Endodermal cell (in vitro differentiated cells): ENCODE results near the gene CASQ2. TPM values are rescaled to one million over a fixed set of nuclear protein-coding genes. Genes with fewer than 3 reads are reported as not detected.

Experiments used
- DNase-seq: peaks from one replicate; pipeline ENCODE4 v3.0.0-alpha.2; 2017
- H3K27ac ChIP-seq: 2 replicates; pipeline ENCODE4 v1.5.1; 2013; ENCODE audit warnings: mild to moderate bottlenecking, low read depth, low read length, moderate library complexity
- H3K27me3 ChIP-seq: 2 replicates; pipeline ENCODE4 v1.6.1; 2013; ENCODE audit warnings: mild to moderate bottlenecking, low read length, moderate library complexity; ENCODE audit not compliant: insufficient read depth, control insufficient read depth, poor library complexity, severe bottlenecking
- H3K36me3 ChIP-seq: 2 replicates; pipeline ENCODE4 v1.7.0; 2013; ENCODE audit warnings: mild to moderate bottlenecking, low read length, moderate library complexity; ENCODE audit not compliant: control insufficient read depth, insufficient read depth
- H3K4me1 ChIP-seq: one replicate; pipeline ENCODE4 v1.7.0; 2013; ENCODE audit warnings: low read length; ENCODE audit not compliant: control insufficient read depth, insufficient read depth
- H3K4me3 ChIP-seq: 2 replicates; pipeline ENCODE4 v1.5.1; 2013; ENCODE audit warnings: mild to moderate bottlenecking, low read length, moderate library complexity
- H3K9ac ChIP-seq: 2 replicates; pipeline ENCODE4 v1.6.1; 2013; ENCODE audit warnings: mild to moderate bottlenecking, low read length, moderate library complexity; ENCODE audit not compliant: poor library complexity, severe bottlenecking; ENCODE audit errors: extremely low read depth
- H3K9me3 ChIP-seq: 2 replicates; pipeline ENCODE4 v1.6.1; 2013; ENCODE audit warnings: mild to moderate bottlenecking, low read length, moderate library complexity; ENCODE audit not compliant: control insufficient read depth
- H3K27ac Mint-ChIP-seq: 2 replicates; pipeline ENCODE4 v1.8.0; 2020; ENCODE audit warnings: mixed read lengths
- H3K27me3 Mint-ChIP-seq: 2 replicates; pipeline ENCODE4 v1.8.0; 2021; ENCODE audit warnings: mild to moderate bottlenecking, mixed read lengths; ENCODE audit not compliant: insufficient read depth
- H3K36me3 Mint-ChIP-seq: 2 replicates; pipeline ENCODE4 v1.8.0; 2020; ENCODE audit warnings: low read depth, mixed read lengths
- H3K4me1 Mint-ChIP-seq: 2 replicates; pipeline ENCODE4 v1.8.0; 2020; ENCODE audit warnings: mixed read lengths
- H3K4me3 Mint-ChIP-seq: 2 replicates; pipeline ENCODE4 v1.8.0; 2020; ENCODE audit warnings: mild to moderate bottlenecking, moderate library complexity, mixed read lengths
- H3K9me3 Mint-ChIP-seq: 2 replicates; pipeline ENCODE4 v1.8.0; 2020; ENCODE audit warnings: mild to moderate bottlenecking, mixed read lengths
- CTCF ChIP-seq: fragments of 200-600 bp; sonication (generic); conservative IDR thresholded peaks from 2 replicates; pipeline ENCODE4 v1.5.0; 2021; ENCODE audit warnings: antibody characterized with exemption, mild to moderate bottlenecking
- WGBS, 2 experiments: methylation state at CpG; one replicate each; pipeline versions ENCODE4 v1.1.5 to v1.1.7; 2013; ENCODE audit warnings: missing lambda C conversion rate in 2 of 2, mixed read lengths in 1 of 2; ENCODE audit not compliant: insufficient coverage in 1 of 2, insufficient read length in 1 of 2; 5-methylcytosine and 5-hydroxymethylcytosine counted together
- total RNA-seq, 2 donors: library from RNA; stranded (reverse); fragmentation: NEBNext Ultra II Directional in 1 of 2; extraction: Animal tissue kit (Norgen Biotek cat#: 25700) in 1 of 2; gene quantifications; 2 replicates in 1 of 2; 3 replicates in 1 of 2; pipeline ENCODE4 v1.2.1, GENCODE V29; 2021

The CASQ2 gene
- total RNA-seq, 2 donors from 2014 or later, result not detected

GRCh38 chr1:115705963-115706362 lies 62.6 kb downstream of the CASQ2 start:
- no peak for TF ChIP-seq CTCF
- DNase-seq, result no peak
- H3K27ac ChIP-seq, result no peak overlapping the region
- no peak overlapping the region for H3K4me3 ChIP-seq
- Mint-ChIP-seq H3K4me1 (peaks cover 18% of the 10 kb centered on the region), H3K36me3 (no peaks in the 10 kb centered on the region), H3K27me3 (no peaks in the 10 kb centered on the region), H3K27ac (no peak overlapping the region), H3K4me3 (no peak overlapping the region), H3K9me3 (no peaks in the 10 kb centered on the region)
- H3K36me3 ChIP-seq, result no peaks in the 10 kb centered on the region
- no peaks in the 10 kb centered on the region for H3K27me3 ChIP-seq
- WGBS, 2 experiments, result 80 to 96% methylated on average over 1 to 9 of the region's 9 CpGs
- H3K4me1 ChIP-seq, result peaks cover 5% of the 10 kb centered on the region
- no peaks in the 10 kb centered on the region for H3K9me3 ChIP-seq
- no peak overlapping the region for H3K9ac ChIP-seq

- Histone ChIP-seq H3K9ac (no peak overlapping the region), H3K9me3 (no peaks in the 10 kb centered on the region), H3K4me1 (peaks cover 4% of the 10 kb centered on the region), H3K27ac (no peak overlapping the region), H3K27me3 (no peaks in the 10 kb centered on the region), H3K36me3 (no peaks in the 10 kb centered on the region), H3K4me3 (no peak overlapping the region)
- no peak for TF ChIP-seq CTCF
- DNase-seq, result no peak
- no peaks in the 10 kb centered on the region for H3K9me3 Mint-ChIP-seq
- peaks cover 18% of the 10 kb centered on the region for H3K4me1 Mint-ChIP-seq
- no peak overlapping the region for H3K27ac Mint-ChIP-seq
- no peaks in the 10 kb centered on the region for H3K27me3 Mint-ChIP-seq
- 68 to 89% methylated on average over 5 to 12 of the region's 12 CpGs for WGBS, 2 experiments
- H3K36me3 Mint-ChIP-seq, result no peaks in the 10 kb centered on the region
- no peak overlapping the region for H3K4me3 Mint-ChIP-seq
Observed at GRCh38 chr1:115705085-115705951, 63.2 kb downstream of the CASQ2 start.

- Histone ChIP-seq H3K9me3 (no peaks in the 10 kb centered on the region), H3K27me3 (no peaks in the 10 kb centered on the region), H3K9ac (no peak overlapping the region), H3K36me3 (no peaks in the 10 kb centered on the region), H3K4me1 (peaks cover 4% of the 10 kb centered on the region), H3K27ac (no peak overlapping the region), H3K4me3 (no peak overlapping the region)
- TF ChIP-seq CTCF, result no peak
- Mint-ChIP-seq H3K4me3 (no peak overlapping the region), H3K4me1 (peaks cover 18% of the 10 kb centered on the region), H3K27ac (no peak overlapping the region), H3K9me3 (no peaks in the 10 kb centered on the region), H3K27me3 (no peaks in the 10 kb centered on the region), H3K36me3 (no peaks in the 10 kb centered on the region)
- WGBS, 2 experiments, result 93 to 94% methylated on average over 3 of the region's 3 CpGs
- DNase-seq, result no peak
Observed at GRCh38 chr1:115702959-115703358, 65.6 kb downstream of the CASQ2 start.
